ENCODE measurements around the gene RALBP1. TPM values are rescaled to one million over a fixed set of nuclear protein-coding genes. Genes with fewer than 3 reads are reported as not detected.

RALBP1 gene
- total and polyA plus RNA-seq, 2 of the 8 experiments (the other 6 are each of a cell fraction or from before 2014, with no cell fraction given) = 40.3 to 67.8 TPM

GRCh38 chr18:9434122-9434701, 41.1 kb upstream of the RALBP1 start (continued):
- TF ChIP-seq CTCF (IDR thresholded peaks at IDR 0.05; ENCODE audit: control extremely low read depth in 1 of 3, insufficient read depth in 1 of 3, low read depth in 1 of 3, low read length in 3 of 3) (no peak), MAFK (IDR thresholded peaks at IDR 0.05; ENCODE audit: low read depth, low read length) (no peak)

All from H1 (cell line).